NCI-H2196 treated with DMSO at 0.1 percent for 48 hours (cell line): ENCODE measurements around the gene ZNF836.
"Not testable (repeated sequence)": the region's sequence is repeated elsewhere in the genome, so short reads cannot be mapped to it uniquely, and the experiment has no call there.

Experiments
- DNase-seq: peaks from one replicate; lab custom pipeline; 2025; ENCODE audit not compliant: unreplicated experiment; lab: John Stamatoyannopoulos, UW

Gene ZNF836

DNA sequence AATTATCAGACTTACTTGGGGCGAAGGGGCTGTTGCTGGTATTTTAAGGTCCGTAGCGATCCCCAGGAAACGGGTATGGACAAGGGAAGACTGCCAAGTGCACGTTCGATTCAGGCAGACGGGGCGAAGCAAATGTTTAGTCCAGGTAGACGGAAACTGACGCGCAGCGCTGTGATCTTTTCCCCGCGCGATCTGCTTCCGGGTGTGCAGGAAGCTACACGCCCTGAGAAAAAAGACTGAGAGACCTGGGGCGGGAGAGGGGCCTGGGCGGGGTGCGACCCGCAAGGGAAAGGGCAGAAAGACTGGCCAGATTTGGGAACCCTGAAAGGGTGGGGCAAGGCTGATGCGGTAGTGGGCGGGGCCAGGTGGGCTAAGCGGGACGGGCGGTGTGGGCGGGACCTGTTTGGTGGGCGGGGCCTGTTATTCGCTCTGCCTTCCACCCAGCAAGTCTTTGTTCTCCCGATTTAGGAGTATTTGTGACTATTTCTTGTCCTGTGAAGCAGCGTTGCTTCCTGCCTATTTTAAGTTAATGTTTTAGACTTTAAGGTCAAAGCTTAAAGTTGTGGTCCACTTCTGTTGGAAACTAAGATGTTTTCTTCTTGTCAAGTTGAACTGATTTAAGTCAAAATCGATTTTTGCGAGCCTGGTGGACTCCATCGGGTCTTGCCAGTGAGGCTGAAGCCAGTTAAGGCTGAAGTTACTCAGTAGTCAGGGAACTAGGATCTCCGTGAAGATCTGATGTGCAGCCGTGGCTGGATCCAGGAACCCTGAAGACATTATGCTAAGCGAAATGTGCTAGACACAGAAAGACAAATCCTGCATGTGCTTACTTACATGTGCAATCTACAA is at the start of gene ZNF836:
TSS of gene ZNF836 (minus strand) at position 301 of the 849 bp plus-strand sequence. CDS start 3,549 bp downstream, outside the sequence.
- DNase-seq = peak; percentile 45

DNA sequence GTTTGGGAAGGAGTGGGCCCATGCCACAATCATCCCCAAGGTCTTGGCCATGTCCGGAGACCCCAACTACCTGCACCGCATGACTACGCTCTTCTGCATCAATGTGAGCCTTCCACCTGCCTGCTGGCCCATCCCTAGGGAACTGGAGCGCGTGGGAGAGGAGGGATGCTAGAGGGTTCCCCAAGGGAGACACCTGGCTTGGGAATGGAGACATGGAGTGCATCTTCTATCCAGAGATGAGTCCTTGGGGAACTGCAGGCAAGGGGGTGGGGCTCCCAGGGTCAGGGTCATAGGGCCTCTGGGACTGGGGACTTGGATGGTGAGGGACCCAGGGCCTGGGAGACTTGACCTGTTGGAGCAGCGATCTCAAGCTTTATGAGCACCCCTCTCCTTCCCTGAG is 49.6 kb upstream of the ZNF836 start:
- no peak for DNase-seq

DNA sequence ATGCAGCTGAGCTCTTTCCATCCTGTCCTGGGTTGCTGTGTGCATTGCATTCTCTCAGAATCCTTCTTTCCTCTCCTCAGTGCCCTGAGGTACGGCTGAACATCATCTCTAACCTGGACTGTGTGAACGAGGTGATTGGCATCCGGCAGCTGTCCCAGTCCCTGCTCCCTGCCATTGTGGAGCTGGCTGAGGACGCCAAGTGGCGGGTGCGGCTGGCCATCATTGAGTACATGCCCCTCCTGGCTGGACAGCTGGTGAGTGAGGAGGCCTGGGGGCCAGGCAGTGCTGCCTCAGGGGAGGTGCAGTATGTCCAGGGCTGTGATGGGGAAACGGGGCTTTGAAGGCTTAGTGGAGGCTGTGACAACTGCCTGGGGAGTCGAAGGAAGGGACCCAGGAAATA is 48.2 kb upstream of the ZNF836 start:
- no peak for DNase-seq

DNA sequence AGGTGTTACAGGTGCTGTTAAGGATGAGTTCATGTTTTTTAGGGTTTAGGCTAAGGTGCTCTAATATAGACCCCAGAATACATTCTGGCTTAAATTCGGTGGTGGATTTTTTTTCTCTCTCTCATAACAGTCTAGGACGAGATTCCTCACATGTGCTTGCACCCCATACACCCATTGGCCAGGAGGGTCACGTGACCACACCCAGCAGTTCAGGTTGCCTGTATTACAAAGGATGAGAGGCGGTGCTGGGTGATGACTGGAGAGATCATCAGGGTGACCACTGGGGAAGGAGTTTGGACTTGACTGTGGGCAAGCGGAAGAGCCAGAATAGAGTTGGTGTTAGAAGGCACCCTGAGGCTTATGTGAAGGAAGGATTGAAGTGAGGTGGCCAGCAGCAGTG is 46.2 kb upstream of the ZNF836 start:
- DNase-seq = no peak

DNA sequence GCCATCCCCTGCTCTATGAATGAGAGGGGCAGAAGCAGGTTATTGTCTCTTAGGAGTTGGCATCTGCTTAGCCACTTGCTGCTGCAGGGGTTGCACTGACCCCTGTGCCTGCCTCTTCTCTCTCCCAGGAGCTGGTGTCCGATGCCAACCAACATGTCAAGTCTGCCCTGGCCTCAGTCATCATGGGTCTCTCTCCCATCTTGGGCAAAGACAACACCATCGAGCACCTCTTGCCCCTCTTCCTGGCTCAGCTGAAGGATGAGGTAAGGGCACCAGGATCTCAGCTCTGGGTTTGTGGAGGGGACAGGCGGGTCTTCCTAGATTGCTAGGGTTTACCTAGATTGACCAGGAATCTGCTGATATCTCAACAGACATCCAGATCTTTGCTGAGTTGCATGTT is 45.0 kb upstream of the ZNF836 start:
- no peak for DNase-seq

DNA sequence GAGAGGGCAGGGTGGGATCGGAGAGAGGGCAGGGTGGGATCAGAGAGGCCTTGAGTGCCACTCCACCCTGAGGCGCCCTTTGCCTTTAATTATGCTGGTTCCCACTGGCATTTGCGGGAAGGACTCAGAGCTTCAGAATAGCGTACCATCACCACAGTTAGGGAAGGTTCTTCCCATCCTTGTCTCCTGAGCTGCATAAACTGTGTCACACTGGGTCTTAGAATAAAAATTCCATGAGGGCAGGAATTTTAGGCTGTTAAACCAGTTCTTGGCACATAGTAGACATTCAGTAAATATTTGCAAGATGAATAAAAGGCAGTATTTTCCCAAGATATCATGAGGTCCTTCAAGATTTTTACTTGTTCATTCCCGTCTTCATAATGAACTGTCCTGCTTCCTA is 42.8 kb upstream of the ZNF836 start:
- DNase-seq = no peak

DNA sequence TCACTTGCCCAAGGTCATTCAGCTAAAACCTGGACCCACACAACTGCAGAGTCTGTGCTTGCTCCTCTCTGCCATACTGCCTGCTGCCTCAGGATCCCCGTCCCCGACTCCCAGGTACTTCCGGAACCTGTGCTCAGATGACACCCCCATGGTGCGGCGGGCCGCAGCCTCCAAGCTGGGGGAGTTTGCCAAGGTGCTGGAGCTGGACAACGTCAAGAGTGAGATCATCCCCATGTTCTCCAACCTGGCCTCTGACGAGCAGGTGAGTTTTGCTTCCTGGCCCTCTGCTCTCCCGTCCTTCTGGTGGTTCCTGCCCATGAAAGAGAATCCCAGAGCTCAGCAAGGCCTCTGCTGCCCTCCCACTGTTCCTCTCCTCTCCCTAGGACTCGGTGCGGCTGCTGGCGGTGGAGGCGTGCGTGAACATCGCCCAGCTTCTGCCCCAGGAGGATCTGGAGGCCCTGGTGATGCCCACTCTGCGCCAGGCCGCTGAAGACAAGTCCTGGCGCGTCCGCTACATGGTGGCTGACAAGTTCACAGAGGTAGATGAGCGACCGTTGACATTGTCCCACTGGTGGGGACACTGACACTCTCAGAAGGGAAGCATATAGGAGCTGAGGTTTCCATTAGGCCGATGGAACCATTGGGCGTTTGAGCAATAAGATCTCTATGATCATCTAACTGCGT is 41.3 kb upstream of the ZNF836 start:
- DNase-seq = no peak

DNA sequence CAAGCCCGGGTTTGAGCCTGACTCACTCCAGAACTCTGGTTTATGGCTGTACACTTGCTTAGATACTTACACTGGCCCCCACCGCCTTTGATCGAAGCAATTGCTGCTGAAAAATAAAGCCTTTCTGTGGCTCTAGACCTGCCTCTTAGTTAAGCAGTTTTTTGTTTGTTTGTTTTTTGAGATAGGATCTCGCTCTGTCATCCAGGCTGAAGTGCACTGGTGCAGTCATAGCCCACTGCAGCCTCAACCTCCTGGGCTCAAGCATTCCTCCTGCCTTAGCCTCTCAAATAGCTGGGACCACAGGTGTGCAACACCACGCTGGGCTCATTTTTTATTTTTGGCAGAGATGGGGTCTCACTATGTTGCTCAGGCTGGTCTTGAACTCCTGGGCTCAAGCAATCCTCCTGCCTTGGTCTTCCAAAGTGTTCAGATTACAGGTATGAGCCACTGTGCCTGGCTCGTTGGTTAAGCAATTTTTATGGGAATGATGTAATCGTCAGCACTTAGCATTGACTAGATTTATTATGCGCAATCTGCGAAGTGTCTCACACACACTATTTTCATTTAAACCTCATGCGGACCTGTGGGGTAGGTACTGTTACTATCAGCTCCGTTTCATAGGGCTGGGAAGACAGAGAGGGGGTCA is 40.6 kb upstream of the ZNF836 start:
- DNase-seq = no peak

DNA sequence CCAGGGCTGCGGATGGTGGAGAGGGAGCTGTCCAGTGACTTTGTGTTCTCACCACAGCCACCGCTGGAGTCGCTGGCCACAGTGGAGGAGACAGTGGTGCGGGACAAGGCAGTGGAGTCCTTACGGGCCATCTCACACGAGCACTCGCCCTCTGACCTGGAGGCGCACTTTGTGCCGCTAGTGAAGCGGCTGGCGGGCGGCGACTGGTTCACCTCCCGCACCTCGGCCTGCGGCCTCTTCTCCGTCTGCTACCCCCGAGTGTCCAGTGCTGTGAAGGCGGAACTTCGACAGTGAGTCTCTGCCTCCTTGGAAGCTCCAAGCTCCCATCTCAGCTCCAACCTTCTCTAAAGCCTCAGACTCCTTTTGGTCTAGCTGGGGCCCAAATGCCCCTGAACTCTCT is 39.8 kb upstream of the ZNF836 start:
- DNase-seq = no peak

DNA sequence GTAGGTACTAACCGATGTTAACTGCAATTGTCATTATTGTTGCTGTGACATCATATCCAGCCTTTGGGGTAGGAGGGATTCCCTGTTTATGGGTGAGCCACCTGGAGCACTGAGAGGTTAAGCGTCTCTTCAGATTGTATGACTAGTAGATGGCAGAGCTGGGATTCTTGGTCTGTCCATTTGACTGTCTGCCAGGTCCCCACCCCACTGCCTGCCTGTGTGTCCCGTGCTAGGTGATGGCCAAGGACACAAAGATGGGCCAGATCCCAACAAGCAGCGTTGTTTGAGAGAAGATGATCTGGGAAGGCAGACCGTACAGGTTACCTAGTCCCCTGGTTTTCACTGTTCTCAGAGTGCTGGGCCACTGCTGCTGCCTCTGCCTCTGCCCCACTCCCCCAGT is 35.1 kb upstream of the ZNF836 start:
- no peak for DNase-seq

DNA sequence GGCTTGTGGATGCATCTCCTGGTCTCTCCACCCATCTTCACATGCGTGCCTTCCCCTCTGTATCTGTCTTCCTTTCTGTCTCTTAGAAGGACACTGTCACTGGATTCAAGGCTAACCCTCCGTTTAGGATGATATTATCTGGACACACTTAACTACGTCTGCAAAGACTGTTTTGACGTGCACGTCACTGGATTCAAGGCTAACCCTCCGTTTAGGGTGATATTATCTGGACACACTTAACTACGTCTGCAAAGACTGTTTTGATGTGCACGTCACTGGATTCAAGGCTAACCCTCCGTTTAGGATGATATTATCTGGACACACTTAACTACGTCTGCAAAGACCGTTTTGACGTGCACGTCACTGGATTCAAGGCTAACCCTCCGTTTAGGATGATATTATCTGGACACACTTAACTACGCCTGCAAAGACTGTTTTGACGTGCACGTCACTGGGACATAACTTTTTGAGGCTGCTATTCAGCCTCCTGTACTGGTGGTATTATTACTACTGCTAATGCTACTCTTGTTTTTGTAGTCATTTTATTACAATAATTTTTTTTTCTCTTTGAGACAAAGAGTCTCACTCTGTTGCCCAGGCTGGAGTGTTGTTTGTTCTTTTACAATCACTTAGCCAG is 29.5 kb upstream of the ZNF836 start:
- not testable (repeated sequence) for DNase-seq

DNA sequence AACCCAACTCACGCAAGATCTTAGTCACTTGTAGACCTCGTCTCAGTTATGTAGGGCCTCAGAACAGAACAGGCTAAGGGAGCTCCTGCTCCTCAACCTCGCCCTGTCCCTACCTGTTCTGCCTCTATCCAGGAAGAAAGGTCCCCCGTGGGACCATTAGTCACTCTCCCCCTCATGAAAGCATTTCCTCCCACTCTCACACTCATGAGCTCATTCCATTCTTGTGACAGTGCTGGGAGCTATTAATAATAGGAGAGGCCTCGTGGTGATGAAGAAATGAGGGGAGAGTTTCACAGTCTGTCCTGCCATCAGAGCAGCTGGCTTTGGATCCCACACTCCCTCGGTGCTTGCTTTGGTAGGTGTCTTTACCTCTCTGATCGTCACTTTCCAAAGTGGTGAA is 28.6 kb upstream of the ZNF836 start:
- DNase-seq = no peak

DNA sequence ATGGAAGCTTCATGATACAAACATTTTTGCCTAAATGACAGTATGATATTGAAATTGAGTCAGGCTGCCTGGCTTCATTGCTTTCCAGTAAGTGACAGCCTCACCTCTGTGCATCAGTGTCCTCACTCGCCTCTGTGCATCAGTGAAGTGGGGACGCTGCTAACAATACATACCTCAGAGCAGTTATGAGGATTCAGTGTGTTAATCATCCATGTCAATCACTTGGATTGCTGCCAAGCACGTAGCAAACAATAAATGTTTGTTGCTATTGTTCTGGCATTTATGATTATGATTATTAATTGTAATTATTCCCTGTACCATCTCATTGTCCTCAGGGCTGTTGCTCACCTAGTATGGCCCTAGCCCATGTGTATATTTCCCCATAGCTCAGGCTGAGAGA is 27.3 kb upstream of the ZNF836 start:
- no peak for DNase-seq

DNA sequence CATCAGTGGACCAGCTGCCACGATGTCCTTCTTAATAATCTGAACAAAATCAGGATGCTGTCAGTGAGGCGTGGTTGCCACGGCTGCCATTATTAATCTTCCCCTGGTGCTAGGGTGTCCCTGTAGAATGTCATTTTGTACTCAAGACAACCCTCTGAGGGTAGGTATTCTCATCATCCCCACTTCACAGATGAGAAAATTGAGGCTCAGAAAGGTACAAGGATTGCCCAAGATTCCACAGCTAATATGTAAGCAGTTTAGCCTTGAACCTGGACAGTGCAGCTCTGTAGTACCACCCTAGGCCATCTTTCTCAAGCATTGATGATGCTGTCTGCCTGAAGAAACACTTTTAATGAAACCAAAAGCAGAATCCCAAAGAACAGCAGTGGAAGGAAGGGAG is 26.5 kb upstream of the ZNF836 start:
- no peak for DNase-seq

DNA sequence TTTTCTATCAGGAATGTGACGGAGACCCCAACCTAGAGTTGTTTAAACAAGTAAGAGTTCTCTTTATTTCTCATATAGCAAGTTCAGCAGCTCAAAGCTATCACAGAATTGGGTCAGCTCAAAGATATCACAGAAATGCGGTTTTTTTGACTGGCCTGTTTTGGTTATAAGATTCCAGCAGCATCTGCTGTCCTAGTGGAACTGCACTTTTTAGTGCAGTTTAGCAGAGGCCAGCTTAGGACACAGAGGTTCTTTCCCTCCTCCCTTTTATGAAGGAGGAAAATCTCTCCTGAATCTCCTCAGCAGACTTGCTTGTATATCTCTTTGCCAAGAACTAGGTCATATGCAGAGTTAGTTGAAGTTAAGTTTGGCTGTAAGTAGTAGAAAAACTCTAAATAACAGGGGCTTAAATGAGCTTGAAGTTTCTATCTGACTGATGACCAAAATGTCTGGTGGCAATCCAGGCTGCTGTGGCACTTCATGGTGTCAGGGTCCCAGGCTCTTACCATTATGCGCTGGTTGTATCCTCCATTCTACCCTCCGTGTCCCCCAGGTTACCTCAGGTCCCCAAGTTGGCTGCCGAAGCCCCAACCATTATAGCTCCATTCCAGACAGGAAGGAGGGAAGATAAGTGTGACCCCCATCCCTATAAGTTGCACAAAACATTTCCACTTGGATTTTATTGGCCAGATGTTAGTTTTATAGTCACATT is 25.0 kb upstream of the ZNF836 start:
- no peak for DNase-seq

DNA sequence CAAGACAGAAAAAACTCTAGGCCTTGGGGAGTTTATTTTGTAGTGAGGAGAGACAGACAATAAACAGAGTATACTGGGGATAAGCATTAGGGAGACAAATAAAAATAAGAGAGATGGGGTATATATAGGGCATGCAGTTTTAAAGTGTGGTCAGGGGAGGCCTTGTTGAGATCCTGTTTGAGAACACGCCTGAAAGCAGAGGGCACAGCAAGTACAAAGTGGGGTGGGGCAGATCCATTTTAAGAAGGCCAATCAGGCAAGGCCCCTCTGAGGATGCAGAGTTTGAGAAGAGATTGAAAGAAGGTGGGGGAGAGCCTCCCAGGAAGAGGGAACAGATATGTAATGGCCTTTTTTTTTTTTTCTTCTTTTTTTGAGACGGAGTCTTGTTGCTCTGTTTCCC is 20.5 kb upstream of the ZNF836 start:
- DNase-seq = no peak

DNA sequence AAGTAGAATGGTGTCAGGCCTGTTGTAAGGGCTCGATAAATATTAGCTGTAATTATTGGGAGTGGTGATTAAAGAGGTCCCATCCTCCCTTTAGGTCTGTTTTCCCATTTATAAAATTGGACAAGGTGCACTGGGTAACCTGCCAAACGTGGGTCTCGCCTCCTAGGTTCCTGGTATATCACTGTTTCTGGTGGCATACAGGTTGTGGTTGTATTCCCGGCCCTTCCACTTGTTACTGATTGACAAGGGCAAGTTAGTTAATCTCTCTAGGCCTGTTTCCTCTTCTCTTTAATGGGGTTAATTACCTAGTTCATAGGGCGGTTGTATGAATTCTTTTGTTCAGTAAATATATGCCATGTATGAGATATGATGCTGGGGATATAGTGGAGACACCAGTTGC is 20.0 kb upstream of the ZNF836 start:
- no peak for DNase-seq

DNA sequence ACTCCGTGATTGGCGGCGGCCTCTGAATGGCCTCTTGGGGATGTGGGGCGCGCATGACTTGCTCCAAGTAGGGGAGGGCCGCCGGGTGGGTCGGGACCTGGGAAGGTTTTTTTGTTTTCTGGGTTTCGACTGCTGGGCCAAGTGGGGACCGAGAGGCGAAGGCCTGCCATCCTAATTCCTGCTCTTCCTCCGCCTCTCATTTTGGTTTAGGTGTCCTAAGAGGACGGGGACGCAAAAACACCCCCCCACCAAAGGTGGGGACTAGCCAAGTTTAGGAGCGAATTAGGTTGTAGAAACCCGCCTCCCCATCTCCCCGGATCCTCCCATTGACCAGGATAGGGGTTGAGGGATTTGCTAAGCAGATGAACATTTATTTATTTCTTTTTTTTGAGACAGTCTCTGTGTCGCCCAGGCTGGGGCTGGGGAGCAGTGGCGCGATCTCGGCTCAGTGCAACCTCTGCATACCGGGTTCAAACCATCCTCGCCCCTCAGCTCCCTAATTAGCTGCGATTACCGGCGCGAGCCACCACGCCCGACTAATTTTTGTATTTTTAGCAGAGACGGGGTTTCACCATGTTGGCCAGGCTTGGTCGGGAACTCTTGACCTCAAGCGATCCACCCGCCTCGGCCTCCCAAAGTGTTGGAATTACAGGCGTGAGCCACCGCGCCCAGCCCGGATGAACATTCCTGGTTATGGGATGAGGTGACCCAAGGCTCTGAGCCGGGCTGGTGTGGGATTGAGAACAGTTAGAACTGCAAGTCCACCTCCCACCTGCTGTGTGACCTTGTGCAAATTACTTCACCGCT is 19.3 kb upstream of the ZNF836 start:
- no peak for DNase-seq

DNA sequence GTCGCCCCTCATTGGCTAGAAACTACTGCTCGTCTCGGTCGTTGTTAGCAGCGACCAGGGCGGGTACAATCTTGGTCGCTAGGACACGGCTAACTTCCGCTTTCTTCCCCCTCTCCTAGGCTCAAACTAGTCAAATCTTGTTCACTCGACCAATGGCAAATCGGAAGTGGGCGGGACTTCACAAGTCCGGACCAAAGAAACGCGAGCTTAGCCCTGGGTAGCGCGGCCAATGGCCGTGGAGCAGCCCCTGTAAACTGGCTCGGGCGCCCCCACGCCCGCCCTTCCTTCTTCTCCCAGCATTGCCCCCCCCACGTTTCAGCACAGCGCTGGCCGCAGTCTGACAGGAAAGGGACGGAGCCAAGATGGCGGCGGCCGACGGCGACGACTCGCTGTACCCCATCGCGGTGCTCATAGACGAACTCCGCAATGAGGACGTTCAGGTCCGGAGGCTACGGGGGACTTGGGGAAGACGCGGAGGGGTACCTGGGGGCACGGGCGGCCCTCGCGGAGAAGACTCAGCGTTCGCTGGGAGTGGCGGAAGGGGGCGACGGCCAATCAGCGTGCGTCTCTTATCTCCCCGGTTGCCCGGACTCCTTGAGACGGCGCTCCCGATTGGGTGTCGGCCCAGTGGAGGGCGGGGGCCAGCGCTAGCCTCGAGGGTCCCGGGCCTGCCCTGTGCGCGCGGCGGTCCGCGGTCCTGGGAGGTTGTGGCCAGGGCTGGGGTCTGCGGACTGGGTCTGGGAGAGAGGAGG is 18.5 kb upstream of the ZNF836 start, which contains the start of gene PPP2R1A:
TSS of gene PPP2R1A (plus strand) at position 318 of the 752 bp plus-strand sequence. CDS start at position 363, 45 bp downstream.
- peak; percentile 100 for DNase-seq
